ENCODE results near the gene ULK4. TPM values are rescaled to one million over a fixed set of nuclear protein-coding genes. Genes with fewer than 3 reads are reported as not detected.

Gene ULK4
- total and polyA plus RNA-seq, 10 donors = 2.0 to 33.3 (median 12.9) TPM

DNA sequence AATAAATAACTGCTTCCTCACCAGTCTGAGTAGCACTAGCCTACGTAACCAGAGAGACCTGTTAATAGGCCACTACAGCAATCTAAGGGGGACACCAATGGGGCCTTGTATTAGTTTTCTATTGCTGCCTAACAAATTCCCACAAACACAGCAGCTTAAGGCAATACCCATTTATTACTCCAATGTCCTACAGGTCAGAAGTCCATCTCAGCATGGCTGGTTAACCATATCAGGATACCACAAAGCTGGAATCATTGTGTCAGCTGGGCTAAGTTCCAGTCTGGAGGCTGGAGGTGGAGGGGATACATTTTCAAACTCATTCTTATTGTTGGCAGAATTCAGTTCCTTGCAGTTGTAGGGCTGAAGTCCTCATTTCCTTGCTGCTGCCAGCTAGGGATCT, 331.9 kb downstream of the ULK4 start:
- H3K36me3 ChIP-seq = no peaks in the 10 kb centered on the region
- WGBS, 5 donors = 88 to 100% (median 93%) methylated on average over 1 of the region's 1 CpG
- no peaks in the 10 kb centered on the region for H3K4me1 ChIP-seq
- TF ChIP-seq, protein P1, sequence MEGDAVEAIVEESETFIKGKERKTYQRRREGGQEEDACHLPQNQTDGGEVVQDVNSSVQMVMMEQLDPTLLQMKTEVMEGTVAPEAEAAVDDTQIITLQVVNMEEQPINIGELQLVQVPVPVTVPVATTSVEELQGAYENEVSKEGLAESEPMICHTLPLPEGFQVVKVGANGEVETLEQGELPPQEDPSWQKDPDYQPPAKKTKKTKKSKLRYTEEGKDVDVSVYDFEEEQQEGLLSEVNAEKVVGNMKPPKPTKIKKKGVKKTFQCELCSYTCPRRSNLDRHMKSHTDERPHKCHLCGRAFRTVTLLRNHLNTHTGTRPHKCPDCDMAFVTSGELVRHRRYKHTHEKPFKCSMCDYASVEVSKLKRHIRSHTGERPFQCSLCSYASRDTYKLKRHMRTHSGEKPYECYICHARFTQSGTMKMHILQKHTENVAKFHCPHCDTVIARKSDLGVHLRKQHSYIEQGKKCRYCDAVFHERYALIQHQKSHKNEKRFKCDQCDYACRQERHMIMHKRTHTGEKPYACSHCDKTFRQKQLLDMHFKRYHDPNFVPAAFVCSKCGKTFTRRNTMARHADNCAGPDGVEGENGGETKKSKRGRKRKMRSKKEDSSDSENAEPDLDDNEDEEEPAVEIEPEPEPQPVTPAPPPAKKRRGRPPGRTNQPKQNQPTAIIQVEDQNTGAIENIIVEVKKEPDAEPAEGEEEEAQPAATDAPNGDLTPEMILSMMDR (IDR thresholded peaks at IDR 0.05 in 8 of 11, conservative IDR thresholded peaks at IDR 0.05 in 3 of 11) = no peak
- TF ChIP-seq POLR2AphosphoS5 (IDR thresholded peaks at IDR 0.05) = no peak
- no peak for TF ChIP-seq POLR2A (IDR thresholded peaks at IDR 0.05)
- intact Hi-C loops (cut with DNase I; ENCODE audit: low total_unique reads) = no loop called here
- no peak overlapping the region for H3K27ac ChIP-seq
- no peaks in the 10 kb centered on the region for H3K27me3 ChIP-seq (replicated peaks in 1 of 7)
- no peaks in the 10 kb centered on the region for H3K9me3 ChIP-seq
- H3K4me3 ChIP-seq = no peak overlapping the region
- no peak for DNase-seq

DNA sequence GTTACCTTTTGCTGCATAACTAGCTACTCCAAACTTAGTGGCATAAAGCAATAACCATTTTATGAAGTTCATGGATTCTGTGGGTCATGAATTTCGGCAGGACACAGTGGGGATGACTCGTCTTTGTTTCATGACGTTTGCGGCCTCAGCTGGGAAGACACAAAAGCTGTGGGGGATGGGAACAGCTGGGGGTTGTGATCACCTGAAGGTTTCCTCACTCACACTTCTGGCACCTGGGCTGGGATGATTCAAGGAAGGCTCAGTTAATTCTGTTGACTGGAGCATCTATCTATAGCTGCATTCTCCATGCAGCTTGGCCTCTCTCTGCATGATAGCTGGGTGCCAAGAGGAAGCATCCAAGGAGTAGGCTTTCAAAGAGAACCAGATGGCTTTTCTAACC, 332.8 kb downstream of the ULK4 start:
- Histone ChIP-seq H3K36me3 (no peaks in the 10 kb centered on the region), H3K4me1 (no peaks in the 10 kb centered on the region), H3K27me3 (replicated peaks in 1 of 7) (no peaks in the 10 kb centered on the region), H3K9me3 (no peaks in the 10 kb centered on the region), H3K27ac (no peak overlapping the region), H3K4me3 (no peak overlapping the region)
- DNase-seq = no peak
- intact Hi-C loops (cut with DNase I; ENCODE audit: low total_unique reads) = no loop called here
- TF ChIP-seq POLR2AphosphoS5 (IDR thresholded peaks at IDR 0.05) = no peak
- TF ChIP-seq POLR2A (IDR thresholded peaks at IDR 0.05) = no peak
- TF ChIP-seq, protein P1 (IDR thresholded peaks at IDR 0.05 in 8 of 11, conservative IDR thresholded peaks at IDR 0.05 in 3 of 11) = no peak
- WGBS, 5 donors = 85 to 93% (median 92%) methylated on average over 4 of the region's 4 CpGs

DNA sequence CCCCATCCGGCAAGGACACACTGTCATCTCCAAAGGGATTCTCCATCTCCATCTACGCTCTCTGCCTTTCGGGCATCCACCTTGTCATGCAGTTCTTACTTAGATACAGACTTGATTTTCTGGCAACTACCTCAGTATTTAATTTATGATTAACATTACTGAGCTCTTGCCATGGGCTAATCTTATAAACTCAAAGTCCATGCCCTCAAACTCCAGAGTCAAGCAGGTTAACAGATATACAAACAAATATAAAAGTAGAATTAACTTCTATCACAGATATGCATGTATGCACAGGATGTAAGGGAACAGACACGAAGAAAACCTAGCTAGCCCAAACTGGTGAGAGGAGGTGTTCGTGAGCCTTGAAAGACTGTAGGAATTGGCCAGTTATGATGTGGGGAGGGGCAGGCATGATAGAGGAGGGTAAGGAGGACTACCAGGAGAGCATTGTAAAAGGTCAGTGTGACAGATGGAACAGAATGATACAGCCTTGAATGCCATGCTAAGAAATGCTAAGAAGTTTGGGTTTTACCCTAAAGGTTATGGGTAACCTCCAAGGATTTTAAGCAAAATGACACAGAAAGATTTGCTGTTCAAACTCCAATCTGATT, 334.3 kb downstream of the ULK4 start:
- no peak for DNase-seq
- Histone ChIP-seq H3K9me3 (peaks cover 0 to 3% (median 0%) of the 10 kb centered on the region in 8 donors), H3K27ac (no peak overlapping the region), H3K27me3 (replicated peaks in 1 of 7) (no peaks in the 10 kb centered on the region), H3K36me3 (no peaks in the 10 kb centered on the region), H3K4me3 (no peak overlapping the region), H3K4me1 (no peaks in the 10 kb centered on the region)
- intact Hi-C loops (cut with DNase I; ENCODE audit: low total_unique reads) = no loop called here
- WGBS, 5 donors = 93 to 98% (median 95%) methylated on average over 5 of the region's 5 CpGs
- TF ChIP-seq POLR2A (IDR thresholded peaks at IDR 0.05) = no peak
- no peak for TF ChIP-seq POLR2AphosphoS5 (IDR thresholded peaks at IDR 0.05)
- TF ChIP-seq, protein P1 (IDR thresholded peaks at IDR 0.05 in 8 of 11, conservative IDR thresholded peaks at IDR 0.05 in 3 of 11) = no peak

DNA sequence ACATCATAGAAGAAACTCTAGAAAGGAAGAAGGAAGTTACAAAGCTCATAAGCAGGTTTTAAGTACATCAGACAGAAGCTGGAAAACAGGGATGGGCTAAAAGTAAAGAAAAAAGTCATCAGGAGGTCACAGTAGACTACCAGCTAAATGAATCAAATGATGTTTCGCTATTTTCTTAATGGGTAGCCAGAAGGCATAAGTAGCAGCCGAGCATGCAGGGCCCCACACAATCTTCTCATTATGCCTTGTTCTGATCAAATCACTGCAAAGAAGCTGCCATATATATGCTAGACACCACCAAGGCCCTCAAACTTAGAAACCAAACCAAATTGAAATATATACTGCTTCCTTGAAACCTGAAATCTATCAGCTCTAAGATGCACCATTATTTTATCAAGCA, 349.1 kb downstream of the ULK4 start:
- Histone ChIP-seq H3K4me1 (no peaks in the 10 kb centered on the region), H3K9me3 (no peaks in the 10 kb centered on the region), H3K36me3 (no peaks in the 10 kb centered on the region), H3K27ac (no peak overlapping the region), H3K4me3 (no peak overlapping the region), H3K27me3 (replicated peaks in 1 of 7) (no peaks in the 10 kb centered on the region)
- 49 to 100% (median 94%) methylated on average over 2 of the region's 2 CpGs for WGBS, 5 donors
- no peak for DNase-seq
- TF ChIP-seq, protein P1 (IDR thresholded peaks at IDR 0.05 in 8 of 11, conservative IDR thresholded peaks at IDR 0.05 in 3 of 11) = no peak
- TF ChIP-seq POLR2A (IDR thresholded peaks at IDR 0.05) = no peak
- no peak for TF ChIP-seq POLR2AphosphoS5 (IDR thresholded peaks at IDR 0.05)
- intact Hi-C loops (cut with DNase I; ENCODE audit: low total_unique reads) = no loop called here

Data from spleen (tissue), 11 donors.